ENCODE results near the gene TREML1.
"Not testable (repeated sequence)": the region's sequence is repeated elsewhere in the genome, so short reads cannot be mapped to it uniquely, and the experiment has no call there.

TREML1 gene

GRCh38 chr6:41147917-41148316 lies 6.2 kb downstream of the TREML1 start:
- no peak for DNase-seq

- DNase-seq, result no peak
Measured at GRCh38 chr6:41136911-41137310, 17.2 kb downstream of the TREML1 start.

- DNase-seq, result no peak
Measured at GRCh38 chr6:41135062-41135832, 18.9 kb downstream of the TREML1 start.

GRCh38 chr6:41132254-41132653 lies 21.9 kb downstream of the TREML1 start:
- no peak for DNase-seq

- DNase-seq, result no peak
Measured at GRCh38 chr6:41125282-41125681, 28.9 kb downstream of the TREML1 start.

- DNase-seq, result no peak
Measured at GRCh38 chr6:41122918-41123317, 31.2 kb downstream of the TREML1 start.

GRCh38 chr6:41122373-41122772 lies 31.8 kb downstream of the TREML1 start:
- no peak for DNase-seq

GRCh38 chr6:41120058-41120457 lies 34.1 kb downstream of the TREML1 start:
- no peak for DNase-seq

GRCh38 chr6:41119508-41119907 lies 34.6 kb downstream of the TREML1 start:
- DNase-seq, result no peak

GRCh38 chr6:41115027-41115426 lies 39.1 kb downstream of the TREML1 start:
- DNase-seq, result not testable (repeated sequence)

GRCh38 chr6:41111017-41111416 lies 43.1 kb downstream of the TREML1 start:
- no peak for DNase-seq

GRCh38 chr6:41103847-41104246 lies 50.3 kb downstream of the TREML1 start:
- no peak for DNase-seq

- no peak for DNase-seq
Measured at GRCh38 chr6:41100871-41101287, 53.3 kb downstream of the TREML1 start.
